ENCODE data around the gene CLDN6. TPM values are rescaled to one million over a fixed set of nuclear protein-coding genes. Genes with fewer than 3 reads are reported as not detected.

CLDN6 gene
- total and polyA plus RNA-seq, 2 of the 13 experiments (the other 11 are each of a cell fraction or from before 2014, with no cell fraction given), result 5.9 to 7.6 TPM

GRCh38 chr16:3020604-3021448 is 2.8 kb upstream of the CLDN6 start (continued):
- no peak for TF ChIP-seq ZHX1 (CRISPR knock-in tag; IDR thresholded peaks at IDR 0.05; ENCODE audit: low read depth)
- no peak for TF ChIP-seq RNF2 (conservative IDR thresholded peaks at IDR 0.05; ENCODE audit: low read depth)
- no peak; the same call in 1 of the 2 replicates for TF ChIP-seq GLI4 (CRISPR knock-in tag; IDR thresholded peaks at IDR 0.05; ENCODE audit: borderline replicate concordance)
- TF ChIP-seq ZNF569 (CRISPR knock-in tag; IDR thresholded peaks at IDR 0.05; ENCODE audit: borderline replicate concordance), result no peak
- peak; percentile 59; the same call in 1 of the 2 replicates for TF ChIP-seq MEIS2 (CRISPR knock-in tag; IDR thresholded peaks at IDR 0.05)
- no peak for TF ChIP-seq ZNF674 (CRISPR knock-in tag; IDR thresholded peaks at IDR 0.05; ENCODE audit: low read depth)
- peak; percentile 80 for TF ChIP-seq NCOA2 (CRISPR knock-in tag; IDR thresholded peaks at IDR 0.05)
- TF ChIP-seq DR1 (CRISPR knock-in tag; IDR thresholded peaks at IDR 0.05), result peak; percentile 7; the same call in 1 of the 2 replicates
- TF ChIP-seq THAP7 (CRISPR knock-in tag; IDR thresholded peaks at IDR 0.05), result no peak
- peak; percentile 52; the same call in 1 of the 2 replicates for TF ChIP-seq ZNF343 (CRISPR knock-in tag; IDR thresholded peaks at IDR 0.05)
- no peak for TF ChIP-seq ZNF124 (CRISPR knock-in tag; IDR thresholded peaks at IDR 0.05)
- TF ChIP-seq SIX1 (CRISPR knock-in tag; IDR thresholded peaks at IDR 0.05; ENCODE audit: borderline replicate concordance), result peak; percentile 37; the same call in 1 of the 2 replicates
- TF ChIP-seq BRD4 (CRISPR knock-in tag; IDR thresholded peaks at IDR 0.05), result peak; percentile 30
- peak; percentile 73; the same call in 1 of the 2 replicates for TF ChIP-seq ZNF503 (CRISPR knock-in tag; IDR thresholded peaks at IDR 0.05)
- TF ChIP-seq PHF8 (CRISPR knock-in tag; IDR thresholded peaks at IDR 0.05), result peak; percentile 57
- TF ChIP-seq SKIL (CRISPR knock-in tag; IDR thresholded peaks at IDR 0.05; ENCODE audit: borderline replicate concordance), result peak; percentile 92
- TF ChIP-seq ZNF251 (CRISPR knock-in tag; IDR thresholded peaks at IDR 0.05), result no peak
- TF ChIP-seq ZNF800 (CRISPR knock-in tag; IDR thresholded peaks at IDR 0.05), result no peak; the same call in 1 of the 2 replicates
